Astrocyte (in vitro differentiated cells and primary cell): Measurements from ENCODE around the gene TWF1. TPM values are rescaled to one million over a fixed set of nuclear protein-coding genes. Genes with fewer than 3 reads are reported as not detected.

Experiments used
- DNase-seq: peaks from one replicate; pipeline ENCODE4 v3.0.0-alpha.2; 2010; ENCODE audit warnings: low read depth
- FAIRE-seq: peaks from 2 replicates; lab custom pipeline; 2011; peaks lifted over from hg19 to GRCh38; lab: Jason Lieb, UNC
- H2AFZ ChIP-seq: 2 replicates; pipeline ENCODE4 v1.6.0; 2012; ENCODE audit warnings: low read depth, low read length, inconsistent platforms
- H3K27ac ChIP-seq: 2 replicates; pipeline ENCODE4 v1.5.1; 2011; ENCODE audit warnings: low read depth, low read length, inconsistent platforms
- H3K27me3 ChIP-seq: 2 replicates; pipeline ENCODE4 v1.6.0; 2011; ENCODE audit warnings: low read length, inconsistent platforms; ENCODE audit not compliant: insufficient read depth
- H3K36me3 ChIP-seq: 2 replicates; pipeline ENCODE4 v1.5.1; 2011; ENCODE audit warnings: low read length, inconsistent platforms; ENCODE audit not compliant: insufficient read depth
- H3K4me1 ChIP-seq: 2 replicates; pipeline ENCODE4 v1.5.1; 2011; ENCODE audit warnings: low read length, inconsistent platforms; ENCODE audit not compliant: insufficient read depth
- H3K4me2 ChIP-seq: 2 replicates; pipeline ENCODE4 v1.6.0; 2012; ENCODE audit warnings: low read length, inconsistent platforms
- H3K4me3 ChIP-seq: 2 replicates; pipeline ENCODE4 v1.5.1; 2011; ENCODE audit warnings: low read depth, mild to moderate bottlenecking, low read length, inconsistent platforms; ENCODE audit not compliant: insufficient read depth
- H3K79me2 ChIP-seq: 2 replicates; pipeline ENCODE4 v1.6.0; 2012; ENCODE audit warnings: mild to moderate bottlenecking, low read length, inconsistent platforms; ENCODE audit not compliant: insufficient read depth
- H3K9ac ChIP-seq: 2 replicates; pipeline ENCODE4 v1.6.0; 2012; ENCODE audit warnings: mild to moderate bottlenecking, low read length, inconsistent platforms
- H3K9me3 ChIP-seq: 2 replicates; pipeline ENCODE4 v1.5.1; 2012; ENCODE audit warnings: low read depth, mild to moderate bottlenecking, low read length, inconsistent platforms; ENCODE audit not compliant: insufficient read depth
- H4K20me1 ChIP-seq: 2 replicates; pipeline ENCODE4 v1.6.0; 2012; ENCODE audit warnings: low read length, inconsistent platforms; ENCODE audit not compliant: insufficient read depth
- H3K27ac Mint-ChIP-seq: one replicate; pipeline ENCODE4 v1.8.0; 2021; ENCODE audit warnings: mild to moderate bottlenecking, mixed read lengths; ENCODE audit not compliant: unreplicated experiment
- H3K27me3 Mint-ChIP-seq: one replicate; pipeline ENCODE4 v1.8.0; 2021; ENCODE audit warnings: low read depth, mixed read lengths; ENCODE audit not compliant: unreplicated experiment
- H3K36me3 Mint-ChIP-seq: one replicate; pipeline ENCODE4 v1.8.0; 2021; ENCODE audit warnings: low read depth, mixed read lengths; ENCODE audit not compliant: unreplicated experiment
- H3K4me1 Mint-ChIP-seq: one replicate; pipeline ENCODE4 v1.8.0; 2021; ENCODE audit warnings: low read depth, mixed read lengths; ENCODE audit not compliant: unreplicated experiment
- H3K4me3 Mint-ChIP-seq: one replicate; pipeline ENCODE4 v1.8.0; 2021; ENCODE audit warnings: mild to moderate bottlenecking, moderate library complexity, mixed read lengths; ENCODE audit not compliant: unreplicated experiment
- H3K9me3 Mint-ChIP-seq: one replicate; pipeline ENCODE4 v1.8.0; 2021; ENCODE audit warnings: mild to moderate bottlenecking, mixed read lengths; ENCODE audit not compliant: unreplicated experiment
- EZH2 ChIP-seq: IDR thresholded peaks from 2 replicates; pipeline ENCODE4 v1.6.1; 2012; ENCODE audit warnings: mild to moderate bottlenecking, low read length, inconsistent platforms; ENCODE audit not compliant: insufficient read depth
- total RNA-seq: library from RNA; stranded (reverse); gene quantifications from 2 replicates; pipeline ENCODE4 v1.2.1, GENCODE V29; 2021
- TF ChIP-seq, protein P1 (sequence below): IDR thresholded peaks from 2 replicates; pipeline ENCODE4 v1.5.1; 2011; ENCODE audit warnings: low read depth, mild to moderate bottlenecking, inconsistent platforms, low read length, moderate library complexity; ENCODE audit not compliant: insufficient read depth

The TWF1 gene
- total RNA-seq, 1 donor from 2014 or later: 105 TPM

- Histone ChIP-seq H3K79me2 (peaks cover 4% of the 10 kb centered on the region), H4K20me1 (no peaks in the 10 kb centered on the region), H3K36me3 (peaks cover 48% of the 10 kb centered on the region), H3K27ac (no peak overlapping the region), H3K4me1 (no peaks in the 10 kb centered on the region), H3K9me3 (no peaks in the 10 kb centered on the region), H2AFZ (no peak overlapping the region), H3K4me2 (no peak overlapping the region), H3K27me3 (no peaks in the 10 kb centered on the region), H3K9ac (no peak overlapping the region), H3K4me3 (no peak overlapping the region)
- Mint-ChIP-seq H3K36me3 (peaks cover 8% of the 10 kb centered on the region), H3K4me3 (no peak overlapping the region), H3K9me3 (no peaks in the 10 kb centered on the region), H3K27ac (no peak overlapping the region), H3K27me3 (no peaks in the 10 kb centered on the region), H3K4me1 (no peaks in the 10 kb centered on the region)
- DNase-seq (no peak), FAIRE-seq (no peak)
- TF ChIP-seq, protein P1, sequence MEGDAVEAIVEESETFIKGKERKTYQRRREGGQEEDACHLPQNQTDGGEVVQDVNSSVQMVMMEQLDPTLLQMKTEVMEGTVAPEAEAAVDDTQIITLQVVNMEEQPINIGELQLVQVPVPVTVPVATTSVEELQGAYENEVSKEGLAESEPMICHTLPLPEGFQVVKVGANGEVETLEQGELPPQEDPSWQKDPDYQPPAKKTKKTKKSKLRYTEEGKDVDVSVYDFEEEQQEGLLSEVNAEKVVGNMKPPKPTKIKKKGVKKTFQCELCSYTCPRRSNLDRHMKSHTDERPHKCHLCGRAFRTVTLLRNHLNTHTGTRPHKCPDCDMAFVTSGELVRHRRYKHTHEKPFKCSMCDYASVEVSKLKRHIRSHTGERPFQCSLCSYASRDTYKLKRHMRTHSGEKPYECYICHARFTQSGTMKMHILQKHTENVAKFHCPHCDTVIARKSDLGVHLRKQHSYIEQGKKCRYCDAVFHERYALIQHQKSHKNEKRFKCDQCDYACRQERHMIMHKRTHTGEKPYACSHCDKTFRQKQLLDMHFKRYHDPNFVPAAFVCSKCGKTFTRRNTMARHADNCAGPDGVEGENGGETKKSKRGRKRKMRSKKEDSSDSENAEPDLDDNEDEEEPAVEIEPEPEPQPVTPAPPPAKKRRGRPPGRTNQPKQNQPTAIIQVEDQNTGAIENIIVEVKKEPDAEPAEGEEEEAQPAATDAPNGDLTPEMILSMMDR: no peak
- no peak for TF ChIP-seq EZH2
Observed at GRCh38 chr12:43797561-43798217, 8.4 kb downstream of the TWF1 start.

DNA sequence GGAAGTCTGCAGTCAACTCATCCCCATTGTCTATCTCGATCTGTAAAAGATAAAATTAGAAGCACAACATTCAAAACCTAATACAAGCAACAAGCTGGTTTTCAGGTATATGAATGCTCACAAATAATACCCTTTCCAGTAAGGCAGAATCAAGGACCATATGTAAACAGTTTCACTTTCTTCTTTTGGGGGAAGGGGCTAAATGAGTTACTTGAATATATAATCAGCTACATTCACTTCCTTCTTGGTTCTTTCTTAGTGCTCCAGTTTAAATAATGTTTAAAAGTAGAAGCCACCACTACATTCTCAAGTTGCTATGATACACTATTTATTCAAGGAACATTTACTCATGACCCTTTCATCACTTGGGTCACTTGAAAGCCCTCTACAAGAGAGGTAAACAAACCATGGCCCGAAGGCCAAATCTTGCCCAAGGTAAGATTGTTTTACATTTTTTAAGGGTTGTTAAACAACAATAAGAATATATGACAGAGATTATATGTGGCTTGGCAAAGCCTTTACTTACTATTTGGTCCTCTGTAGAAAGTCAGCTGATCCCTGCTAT lies 10.3 kb downstream of the TWF1 start:
- no peak for DNase-seq
- no peak for FAIRE-seq
- peaks cover 41% of the 10 kb centered on the region for H3K36me3 ChIP-seq

More for the DNA sequence above, 10.3 kb downstream of the TWF1 start:
- H3K4me1 Mint-ChIP-seq: no peaks in the 10 kb centered on the region
- no peak for TF ChIP-seq EZH2
- TF ChIP-seq, protein P1: no peak
- Histone ChIP-seq H3K4me2 (no peak overlapping the region), H2AFZ (no peak overlapping the region), H3K79me2 (no peaks in the 10 kb centered on the region), H3K4me1 (no peaks in the 10 kb centered on the region), H3K4me3 (no peak overlapping the region), H4K20me1 (no peaks in the 10 kb centered on the region), H3K27me3 (no peaks in the 10 kb centered on the region), H3K9ac (no peak overlapping the region), H3K9me3 (no peaks in the 10 kb centered on the region), H3K27ac (no peak overlapping the region)
- H3K9me3 Mint-ChIP-seq: no peaks in the 10 kb centered on the region
- no peaks in the 10 kb centered on the region for H3K27me3 Mint-ChIP-seq
- peaks cover 6% of the 10 kb centered on the region for H3K36me3 Mint-ChIP-seq
- no peak overlapping the region for H3K4me3 Mint-ChIP-seq
- H3K27ac Mint-ChIP-seq: no peak overlapping the region
